GM21723 (cell line): ENCODE measurements around the gene ADCYAP1.

ENCODE experiments used
- ATAC-seq: cut with Tn5 transposase; IDR thresholded peaks from one replicate; pipeline ENCODE4 v1.9.1; 2021; ENCODE audit warnings: mild to moderate bottlenecking, moderate library complexity; ENCODE audit not compliant: unreplicated experiment

The ADCYAP1 gene

GRCh38 chr18:908758-909724 lies 4.4 kb downstream of the ADCYAP1 start:
- ATAC-seq = no peak

DNA sequence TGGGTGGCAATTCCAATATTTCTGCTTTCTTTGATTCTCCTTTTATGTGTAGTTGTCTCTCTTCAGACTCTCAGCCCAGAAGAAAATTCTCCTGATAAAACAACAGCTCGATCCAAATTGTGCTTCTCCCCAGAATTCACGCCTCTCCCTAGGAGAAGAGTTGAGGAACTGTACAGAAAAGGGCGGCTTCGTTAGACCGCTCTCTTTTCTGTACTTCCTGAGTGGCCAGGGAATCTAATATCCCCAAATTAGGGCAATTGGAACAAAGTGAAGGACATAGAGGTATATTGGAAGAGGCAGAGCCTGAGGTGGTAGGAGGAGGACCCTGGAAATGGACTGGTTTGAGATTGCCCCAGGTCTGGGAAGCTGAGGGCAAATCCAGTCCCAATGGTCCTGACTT lies 5.6 kb downstream of the ADCYAP1 start:
- no peak for ATAC-seq

GRCh38 chr18:911025-911424 lies 6.4 kb downstream of the ADCYAP1 start:
- no peak for ATAC-seq

DNA sequence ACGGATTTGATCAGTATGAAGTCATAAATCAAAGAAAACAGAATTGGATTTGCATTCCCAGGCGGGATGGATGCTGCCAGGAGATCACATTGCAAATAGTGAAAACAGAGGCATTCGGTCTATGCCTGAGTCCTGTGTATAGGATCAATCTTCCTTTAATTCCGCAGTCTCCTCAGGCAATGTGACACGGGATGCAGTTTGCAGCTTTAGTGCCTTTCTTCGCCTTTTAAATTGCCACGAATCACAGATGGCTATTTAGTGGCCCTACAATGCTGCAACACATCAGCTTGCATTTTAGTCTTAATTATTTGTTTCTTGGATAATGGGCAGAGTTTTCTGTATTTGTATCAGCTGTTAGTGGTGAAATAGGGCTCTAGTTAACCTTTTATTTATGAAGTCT lies 6.8 kb downstream of the ADCYAP1 start:
- no peak for ATAC-seq

- ATAC-seq = no peak
Measured at GRCh38 chr18:916562-916961, 11.9 kb downstream of the ADCYAP1 start.

- no peak for ATAC-seq
Measured at GRCh38 chr18:919078-919477, 14.4 kb downstream of the ADCYAP1 start.

GRCh38 chr18:923144-923866 lies 18.6 kb downstream of the ADCYAP1 start:
- ATAC-seq = no peak

- no peak for ATAC-seq
Measured at GRCh38 chr18:924987-925386, 20.3 kb downstream of the ADCYAP1 start.

- no peak for ATAC-seq
Measured at GRCh38 chr18:926946-927345, 22.3 kb downstream of the ADCYAP1 start.

- no peak for ATAC-seq
Measured at GRCh38 chr18:933082-933481, 28.4 kb downstream of the ADCYAP1 start.

GRCh38 chr18:934518-935133 lies 30.0 kb downstream of the ADCYAP1 start:
- no peak for ATAC-seq

DNA sequence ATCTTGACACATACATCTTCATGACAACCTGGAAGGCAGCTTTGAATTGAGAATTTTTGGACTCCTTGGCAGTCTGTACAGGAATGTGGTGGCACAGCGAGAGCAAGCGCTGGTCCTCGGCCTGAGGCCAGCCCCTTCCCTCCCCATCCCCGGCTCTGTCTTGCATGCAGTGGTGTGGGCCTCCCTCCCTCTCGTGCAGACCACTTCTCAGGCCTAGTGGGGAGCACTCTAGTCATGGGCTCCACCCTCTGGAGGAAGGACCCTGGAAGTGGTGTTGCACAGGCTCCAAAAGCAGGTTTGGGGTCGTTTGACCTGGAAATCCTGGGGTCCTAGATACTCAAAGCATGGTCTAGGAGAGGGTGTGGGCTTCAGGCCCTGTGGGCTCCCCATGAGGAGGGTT lies 32.3 kb downstream of the ADCYAP1 start:
- no peak for ATAC-seq

DNA sequence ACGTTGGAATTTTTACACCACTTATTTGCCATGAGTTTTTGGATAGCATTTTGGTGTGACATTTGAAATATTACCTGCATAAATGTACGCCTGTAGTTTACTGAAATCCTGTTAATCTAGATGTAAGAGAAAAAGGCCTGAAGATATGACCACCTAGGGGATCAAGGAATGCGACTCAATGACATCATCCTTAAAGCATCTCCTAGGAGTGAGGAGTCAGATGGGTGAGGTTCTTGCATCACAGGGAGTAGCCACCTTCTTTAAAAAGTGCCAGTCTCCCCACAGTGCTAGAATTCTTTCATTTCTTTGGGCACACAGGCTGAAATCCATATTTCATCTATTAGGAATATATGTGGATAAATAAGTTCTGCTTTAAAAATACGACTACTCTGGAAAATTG lies 34.5 kb downstream of the ADCYAP1 start:
- ATAC-seq = no peak

DNA sequence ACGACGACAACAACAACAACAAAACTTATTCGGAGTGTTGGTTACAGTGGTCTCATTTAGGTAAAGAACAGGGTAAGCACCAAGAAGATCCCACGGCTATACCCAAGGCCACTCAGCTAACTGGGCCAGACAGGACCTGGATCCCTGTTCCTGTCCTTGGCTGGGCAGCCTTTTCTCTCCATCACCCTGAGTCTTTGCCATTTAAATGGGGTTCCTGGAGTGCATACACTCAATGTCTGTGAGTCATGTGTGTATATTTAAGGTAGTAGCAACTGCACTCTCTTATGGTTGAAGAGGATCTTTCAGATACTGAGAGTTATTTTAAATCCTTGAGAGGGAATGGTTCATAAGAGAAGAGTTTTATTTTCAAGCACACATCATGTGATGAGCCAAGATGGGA lies 35.3 kb downstream of the ADCYAP1 start:
- no peak for ATAC-seq

DNA sequence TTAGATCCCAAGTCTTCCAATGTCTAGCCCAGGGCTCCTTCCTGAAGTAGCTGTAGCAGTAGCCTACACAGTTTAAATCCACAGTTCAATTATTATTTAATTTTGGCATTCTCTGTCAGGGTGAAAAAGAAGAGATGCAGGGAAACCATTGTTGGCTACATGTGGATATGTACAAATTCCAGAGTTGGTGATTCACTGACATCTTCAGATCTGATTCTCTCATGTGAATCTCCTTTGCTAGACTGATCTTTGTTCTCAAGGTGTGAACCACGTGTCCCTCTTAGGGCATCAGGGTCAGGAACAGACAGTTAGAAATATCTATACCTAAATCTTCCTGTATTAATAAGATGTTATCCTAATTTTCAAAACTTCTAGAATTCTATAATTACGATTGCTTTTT lies 36.7 kb downstream of the ADCYAP1 start:
- no peak for ATAC-seq

DNA sequence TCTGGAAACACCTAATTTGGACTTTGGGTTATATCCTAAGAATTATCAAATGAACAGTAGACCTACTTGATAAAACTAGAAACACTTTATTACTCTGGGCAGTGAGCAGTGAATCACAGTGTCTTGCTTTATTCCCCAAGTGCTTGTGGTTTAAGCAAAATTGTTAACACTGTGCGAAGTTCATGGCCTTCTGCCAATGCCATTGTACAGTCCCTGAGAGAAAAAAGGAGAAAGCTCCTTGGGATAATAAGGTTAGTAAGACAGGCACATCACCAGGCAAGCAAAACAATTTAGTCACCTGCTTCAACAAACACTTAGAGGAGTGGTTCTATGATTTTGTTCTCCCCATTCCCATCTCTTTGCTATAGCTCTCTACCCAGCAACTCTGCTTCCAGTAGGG lies 39.8 kb downstream of the ADCYAP1 start:
- ATAC-seq = no peak

GRCh38 chr18:949724-950631 lies 45.3 kb downstream of the ADCYAP1 start:
- ATAC-seq = no peak

- no peak for ATAC-seq
Measured at GRCh38 chr18:950882-951495, 46.3 kb downstream of the ADCYAP1 start.

GRCh38 chr18:955384-956066 lies 50.9 kb downstream of the ADCYAP1 start:
- no peak for ATAC-seq

- ATAC-seq = no peak
Measured at GRCh38 chr18:957829-958228, 53.2 kb downstream of the ADCYAP1 start.
